Measurements from ENCODE around the gene ZNF318. TPM values are rescaled to one million over a fixed set of nuclear protein-coding genes. Genes with fewer than 3 reads are reported as not detected.

The ZNF318 gene
- total RNA-seq, 1 experiment from 2014 or later = 11.0 TPM

Other genes with a start within 250 kb of the ZNF318 start
- 15.7 and 18.0 TPM in 2 replicates for gene SRF, start 198.4 kb downstream of the ZNF318 start, total RNA-seq (2014; rRNA removed; shearing (Covaris generic))
- 17.5 and 19.6 TPM in 2 replicates for gene CUL9, start 187.5 kb downstream of the ZNF318 start, total RNA-seq (2014; rRNA removed; shearing (Covaris generic))
- 120 and 173 TPM in 2 replicates for gene DNPH1, start 140.2 kb downstream of the ZNF318 start, total RNA-seq (2014; rRNA removed; shearing (Covaris generic))
- not detected in 2 replicates for gene TTBK1, start 126.2 kb downstream of the ZNF318 start, total RNA-seq (2014; rRNA removed; shearing (Covaris generic))
- not detected in 2 replicates for gene SLC22A7, start 71.4 kb downstream of the ZNF318 start, total RNA-seq (2014; rRNA removed; shearing (Covaris generic))
- not detected in 2 replicates for gene CRIP3, start 60.8 kb downstream of the ZNF318 start, total RNA-seq (2014; rRNA removed; shearing (Covaris generic))
- gene ABCC10, start 57.9 kb upstream of the ZNF318 start, total RNA-seq (2014; rRNA removed; shearing (Covaris generic)) = 11.1 and 13.9 TPM in 2 replicates
- gene DLK2, start 85.9 kb upstream of the ZNF318 start, total RNA-seq (2014; rRNA removed; shearing (Covaris generic)) = 0.81 and 3.0 TPM in 2 replicates
- 10.9 and 14.3 TPM in 2 replicates for gene TJAP1, start 107.9 kb upstream of the ZNF318 start, total RNA-seq (2014; rRNA removed; shearing (Covaris generic))
- gene LRRC73, start 140.7 kb upstream of the ZNF318 start, total RNA-seq (2014; rRNA removed; shearing (Covaris generic)) = 1.2 and 2.3 TPM in 2 replicates
- 122 and 155 TPM in 2 replicates for gene YIPF3, start 147.3 kb upstream of the ZNF318 start, total RNA-seq (2014; rRNA removed; shearing (Covaris generic))
- gene POLR1C, start 147.4 kb upstream of the ZNF318 start, total RNA-seq (2014; rRNA removed; shearing (Covaris generic)) = 46.0 and 50.1 TPM in 2 replicates
- gene XPO5, start 206.4 kb upstream of the ZNF318 start, total RNA-seq (2014; rRNA removed; shearing (Covaris generic)) = 49.0 and 50.1 TPM in 2 replicates
- gene POLH, start 206.5 kb upstream of the ZNF318 start, total RNA-seq (2014; rRNA removed; shearing (Covaris generic)) = 28.2 and 41.7 TPM in 2 replicates

Measured in A172 (cell line).